ENCODE results near the gene ACVR2A. TPM values are rescaled to one million over a fixed set of nuclear protein-coding genes. Genes with fewer than 3 reads are reported as not detected.

Gene ACVR2A
- total RNA-seq, 1 experiment from 2014 or later, result 9.4 TPM

GRCh38 chr2:147913701-147914480 is 69.1 kb downstream of the ACVR2A start:
- no peak overlapping the region for H3K4me3 ChIP-seq (replicated peaks in 1 of 2; ENCODE audit: low read depth in 1 of 2, low read length in 2 of 2)
- no peaks in the 10 kb centered on the region for H3K27me3 ChIP-seq (ENCODE audit: insufficient read depth, low read length)
- no peaks in the 10 kb centered on the region for H3K9me2 ChIP-seq (ENCODE audit: insufficient read depth)
- no peaks in the 10 kb centered on the region for H3K4me1 ChIP-seq (ENCODE audit: control insufficient read depth in 1 of 2, insufficient read depth in 2 of 2, low read length in 2 of 2)
- POLR2A ChIA-PET, result no interaction called here
- no peak overlapping the region for H2AFZ ChIP-seq (ENCODE audit: low read depth, low read length, poor library complexity, severe bottlenecking)
- no peak overlapping the region for H3K9ac ChIP-seq (ENCODE audit: low read length)
- no peaks in the 10 kb centered on the region for H3K79me2 ChIP-seq (ENCODE audit: insufficient read depth, low read length)
- RAD21 ChIA-PET (ENCODE audit: low non-redundant PET in 1 of 2, low total read pairs in 2 of 2, uncharacterized antibody in 2 of 2, unreplicated experiment in 2 of 2), result no interaction called here
- H3K9me3 ChIP-seq (ENCODE audit: control insufficient read depth in 1 of 2, insufficient read depth in 1 of 2, low read depth in 1 of 2, low read length in 2 of 2), result no peaks in the 10 kb centered on the region
- H3K27ac ChIP-seq (ENCODE audit: low read depth, low read length), result no peak overlapping the region
- H4K20me1 ChIP-seq (ENCODE audit: insufficient read depth), result no peaks in the 10 kb centered on the region
- no peak overlapping the region for H3K4me2 ChIP-seq (ENCODE audit: low read length)
- no TSS peak for BruUV-seq (replicated peaks)
- CTCF ChIA-PET, result interaction anchor here (1.1 kb wide), 1 partner anchor 869 kb away, joined by 3 read pairs; no protein-coding TSS in a partner anchor
- ATAC-seq, result no peak
- intact Hi-C loops (cut with micrococcal nuclease), result loop anchor here (5.0 kb wide), 1 partner anchor 582 kb away; no protein-coding TSS in a partner anchor
- no peaks in the 10 kb centered on the region for H3K36me3 ChIP-seq (ENCODE audit: control insufficient read depth in 1 of 2, insufficient read depth in 2 of 2, low read length in 2 of 2)
- TF ChIP-seq EGR1 (IDR thresholded peaks at IDR 0.05; ENCODE audit: low read depth) (no peak), MAX (IDR thresholded peaks at IDR 0.05) (no peak), ELF1 (IDR thresholded peaks at IDR 0.05; ENCODE audit: borderline replicate concordance, low read depth) (no peak), REST (IDR thresholded peaks at IDR 0.05; ENCODE audit: low read depth) (no peak), EZH2 (IDR thresholded peaks at IDR 0.05) (no peak), SIN3A (IDR thresholded peaks at IDR 0.05; ENCODE audit: low read depth) (no peak), POLR2A (IDR thresholded peaks at IDR 0.05; ENCODE audit: borderline replicate concordance, extremely low read depth, insufficient read depth, insufficient read length) (no peak), CTCF (IDR thresholded peaks at IDR 0.05 in 2 of 3, conservative IDR thresholded peaks at IDR 0.05 in 1 of 3; ENCODE audit: borderline replicate concordance in 1 of 3, insufficient read depth in 1 of 3, low read depth in 2 of 3, low read length in 2 of 3) (no peak), TCF7L2 (IDR thresholded peaks at IDR 0.05; ENCODE audit: borderline replicate concordance, extremely low read depth, insufficient read depth, insufficient read length) (no peak), SP1 (IDR thresholded peaks at IDR 0.05; ENCODE audit: low read depth) (no peak), CEBPB (IDR thresholded peaks at IDR 0.05; ENCODE audit: low read depth) (no peak), RAD21 (IDR thresholded peaks at IDR 0.05; ENCODE audit: low read depth) (no peak), SRF (IDR thresholded peaks at IDR 0.05; ENCODE audit: low read depth) (no peak), ZFX (IDR thresholded peaks at IDR 0.05) (no peak), FOSL1 (IDR thresholded peaks at IDR 0.05; ENCODE audit: low read depth) (no peak), CBX3 (IDR thresholded peaks at IDR 0.05; ENCODE audit: low read depth) (no peak), ATF3 (IDR thresholded peaks at IDR 0.05) (no peak), JUND (IDR thresholded peaks at IDR 0.05) (no peak)
- DNase-seq (ENCODE audit: low read depth, low spot score), result no peak
